ENCODE data around the gene FBN3. TPM values are rescaled to one million over a fixed set of nuclear protein-coding genes. Genes with fewer than 3 reads are reported as not detected.

Gene FBN3
- total and polyA plus RNA-seq, 3 experiments from 2014 or later, result not detected

- no peak overlapping the region for H3K27ac Mint-ChIP-seq
- no peaks in the 10 kb centered on the region for H3K4me1 Mint-ChIP-seq
- Histone ChIP-seq H3K27me3 (ENCODE audit: insufficient read depth, low read length, poor library complexity, severe bottlenecking) (no peaks in the 10 kb centered on the region), H3K27ac (ENCODE audit: low read depth, low read length) (no peak overlapping the region), H3K9me3 (ENCODE audit: low read length) (peaks cover 23% of the 10 kb centered on the region), H3K36me3 (ENCODE audit: insufficient read depth, low read length) (no peaks in the 10 kb centered on the region), H3K4me1 (ENCODE audit: insufficient read depth, low read length) (no peaks in the 10 kb centered on the region), H3K4me3 (ENCODE audit: low read length) (no peak overlapping the region)
- ChIA-PET CTCF (no interaction called here), POLR2A (no interaction called here)
- no peak for DNase-seq
- peaks cover 13 to 24% of the 10 kb centered on the region in 2 donors for H3K27me3 Mint-ChIP-seq
- H3K4me3 Mint-ChIP-seq, result no peak overlapping the region
- H3K9me3 Mint-ChIP-seq, result peaks cover 5 to 43% (median 33%) of the 10 kb centered on the region in 5 donors
- H3K36me3 Mint-ChIP-seq, result no peaks in the 10 kb centered on the region
These were observed 51.5 kb downstream of the FBN3 start for GRCh38 chr19:8097681-8098567.

- H3K4me3 ChIP-seq (ENCODE audit: low read length), result no peak overlapping the region
- Mint-ChIP-seq H3K27me3 (peaks cover 11 to 19% of the 10 kb centered on the region in 2 donors), H3K9me3 (peaks cover 5 to 40% (median 34%) of the 10 kb centered on the region in 5 donors), H3K4me1 (no peaks in the 10 kb centered on the region), H3K36me3 (no peaks in the 10 kb centered on the region), H3K27ac (no peak overlapping the region), H3K4me3 (no peak overlapping the region)
- ChIA-PET CTCF (no interaction called here), POLR2A (no interaction called here)
- no peaks in the 10 kb centered on the region for H3K36me3 ChIP-seq (ENCODE audit: insufficient read depth, low read length)
- peaks cover 23% of the 10 kb centered on the region for H3K9me3 ChIP-seq (ENCODE audit: low read length)
- no peak overlapping the region for H3K27ac ChIP-seq (ENCODE audit: low read depth, low read length)
- no peaks in the 10 kb centered on the region for H3K4me1 ChIP-seq (ENCODE audit: insufficient read depth, low read length)
- H3K27me3 ChIP-seq (ENCODE audit: insufficient read depth, low read length, poor library complexity, severe bottlenecking), result no peaks in the 10 kb centered on the region
- DNase-seq, result no peak
These were observed 52.2 kb downstream of the FBN3 start for GRCh38 chr19:8097198-8097597.

- ChIA-PET POLR2A (no interaction called here), CTCF (no interaction called here)
- Mint-ChIP-seq H3K36me3 (no peaks in the 10 kb centered on the region), H3K4me1 (no peaks in the 10 kb centered on the region), H3K27me3 (peaks cover 11 to 17% of the 10 kb centered on the region in 2 donors), H3K4me3 (no peak overlapping the region), H3K27ac (no peak overlapping the region), H3K9me3 (peaks cover 5 to 42% (median 34%) of the 10 kb centered on the region in 5 donors)
- DNase-seq, result no peak
- peak overlapping the region; percentile 19 for H3K4me3 ChIP-seq (ENCODE audit: low read length)
- H3K27ac ChIP-seq (ENCODE audit: low read depth, low read length), result no peak overlapping the region
- no peaks in the 10 kb centered on the region for H3K27me3 ChIP-seq (ENCODE audit: insufficient read depth, low read length, poor library complexity, severe bottlenecking)
- H3K36me3 ChIP-seq (ENCODE audit: insufficient read depth, low read length), result no peaks in the 10 kb centered on the region
- peaks cover 23% of the 10 kb centered on the region for H3K9me3 ChIP-seq (ENCODE audit: low read length)
- no peaks in the 10 kb centered on the region for H3K4me1 ChIP-seq (ENCODE audit: insufficient read depth, low read length)
These were observed 53.3 kb downstream of the FBN3 start for GRCh38 chr19:8096071-8096470.

DNA sequence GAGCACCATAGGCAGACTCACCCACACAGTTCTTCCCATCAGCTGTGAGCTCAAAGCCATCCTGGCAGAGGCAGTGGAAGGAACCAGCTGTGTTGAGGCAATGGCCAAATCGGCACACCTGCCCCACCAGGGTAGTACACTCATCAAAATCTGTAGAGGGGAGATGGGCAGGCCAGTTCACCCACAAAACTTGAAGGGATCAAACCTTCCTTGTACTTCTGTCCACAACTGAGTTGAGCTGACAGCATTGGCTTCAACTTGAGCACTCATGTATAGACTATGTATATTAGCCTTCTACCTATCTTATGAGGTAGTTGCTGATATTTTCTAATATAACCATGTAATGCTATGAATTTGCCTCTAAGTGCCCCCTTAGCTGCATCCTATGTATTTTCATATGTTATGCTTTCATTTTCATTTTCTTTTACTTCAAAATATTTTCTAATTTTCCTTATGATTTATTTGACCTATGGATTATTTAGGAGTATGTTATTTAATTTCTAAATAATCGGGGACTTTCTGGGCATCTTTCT is 54.0 kb downstream of the FBN3 start:
- DNase-seq, result no peak
- Histone ChIP-seq H3K9me3 (ENCODE audit: low read length) (peaks cover 23% of the 10 kb centered on the region), H3K4me3 (ENCODE audit: low read length) (no peak overlapping the region), H3K27me3 (ENCODE audit: insufficient read depth, low read length, poor library complexity, severe bottlenecking) (no peaks in the 10 kb centered on the region), H3K4me1 (ENCODE audit: insufficient read depth, low read length) (no peaks in the 10 kb centered on the region), H3K36me3 (ENCODE audit: insufficient read depth, low read length) (no peaks in the 10 kb centered on the region), H3K27ac (ENCODE audit: low read depth, low read length) (no peak overlapping the region)
- H3K4me3 Mint-ChIP-seq, result no peak overlapping the region
- H3K27ac Mint-ChIP-seq, result no peak overlapping the region
- peaks cover 11 to 17% of the 10 kb centered on the region in 2 donors for H3K27me3 Mint-ChIP-seq
- H3K4me1 Mint-ChIP-seq, result no peaks in the 10 kb centered on the region
- CTCF ChIA-PET, result no interaction called here
- H3K36me3 Mint-ChIP-seq, result no peaks in the 10 kb centered on the region
- peaks cover 5 to 42% (median 34%) of the 10 kb centered on the region in 5 donors for H3K9me3 Mint-ChIP-seq
- POLR2A ChIA-PET, result no interaction called here

GRCh38 chr19:8094336-8094735 is 55.1 kb downstream of the FBN3 start:
- Mint-ChIP-seq H3K4me3 (no peak overlapping the region), H3K9me3 (peaks cover 5 to 42% (median 34%) of the 10 kb centered on the region in 5 donors), H3K27ac (no peak overlapping the region), H3K27me3 (peaks cover 11 to 17% of the 10 kb centered on the region in 2 donors), H3K4me1 (no peaks in the 10 kb centered on the region), H3K36me3 (no peaks in the 10 kb centered on the region)
- Histone ChIP-seq H3K36me3 (ENCODE audit: insufficient read depth, low read length) (no peaks in the 10 kb centered on the region), H3K9me3 (ENCODE audit: low read length) (peaks cover 23% of the 10 kb centered on the region), H3K27me3 (ENCODE audit: insufficient read depth, low read length, poor library complexity, severe bottlenecking) (no peaks in the 10 kb centered on the region), H3K4me3 (ENCODE audit: low read length) (no peak overlapping the region), H3K27ac (ENCODE audit: low read depth, low read length) (no peak overlapping the region), H3K4me1 (ENCODE audit: insufficient read depth, low read length) (no peaks in the 10 kb centered on the region)
- DNase-seq, result no peak
- ChIA-PET CTCF (no interaction called here), POLR2A (no interaction called here)

DNA sequence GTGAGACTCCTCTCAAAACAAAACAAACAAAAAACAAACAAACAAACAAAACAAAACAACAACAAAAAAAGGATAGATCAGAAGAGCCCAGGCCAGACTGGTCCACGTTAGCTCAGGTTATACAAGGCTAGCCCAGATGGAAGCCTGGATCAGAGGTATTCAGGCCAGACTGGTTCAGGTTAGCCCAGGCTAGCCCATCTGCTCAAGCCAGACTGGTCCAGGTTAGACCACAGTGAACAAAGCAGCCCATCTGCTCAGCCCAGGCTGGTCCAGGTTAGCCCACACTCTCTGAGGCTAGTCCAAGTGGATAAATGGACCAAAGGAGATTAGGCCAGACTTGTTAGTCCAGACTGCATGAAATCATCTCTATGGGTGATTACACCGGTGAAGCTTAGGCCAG is 55.7 kb downstream of the FBN3 start:
- Mint-ChIP-seq H3K9me3 (peaks cover 5 to 42% (median 34%) of the 10 kb centered on the region in 5 donors), H3K27ac (no peak overlapping the region), H3K36me3 (no peaks in the 10 kb centered on the region), H3K4me3 (no peak overlapping the region), H3K4me1 (no peaks in the 10 kb centered on the region), H3K27me3 (peaks cover 11 to 14% of the 10 kb centered on the region in 2 donors)
- POLR2A ChIA-PET, result no interaction called here
- Histone ChIP-seq H3K9me3 (ENCODE audit: low read length) (peaks cover 23% of the 10 kb centered on the region), H3K27ac (ENCODE audit: low read depth, low read length) (no peak overlapping the region), H3K4me3 (ENCODE audit: low read length) (no peak overlapping the region), H3K4me1 (ENCODE audit: insufficient read depth, low read length) (no peaks in the 10 kb centered on the region), H3K27me3 (ENCODE audit: insufficient read depth, low read length, poor library complexity, severe bottlenecking) (no peaks in the 10 kb centered on the region), H3K36me3 (ENCODE audit: insufficient read depth, low read length) (no peaks in the 10 kb centered on the region)
- no peak for DNase-seq
- CTCF ChIA-PET, result no interaction called here

DNA sequence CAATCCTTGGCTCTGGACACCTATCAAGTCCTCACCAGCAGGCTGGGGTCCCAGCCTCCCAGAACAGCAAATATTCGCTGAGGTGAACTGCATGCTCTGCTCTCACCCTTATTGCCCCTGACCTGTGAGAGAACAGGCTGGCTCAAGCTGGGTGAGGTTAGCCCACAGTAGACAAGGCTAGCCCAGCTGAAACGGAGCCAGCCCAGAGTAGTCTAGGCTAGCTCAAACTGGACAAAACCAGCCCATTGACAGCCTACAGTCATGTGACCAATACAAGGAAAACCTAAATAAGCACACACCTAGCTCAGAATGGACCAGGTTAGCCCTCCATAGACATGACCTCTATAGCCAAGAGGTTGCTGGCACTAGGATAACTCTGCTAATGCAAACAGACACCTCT is 58.4 kb downstream of the FBN3 start:
- Mint-ChIP-seq H3K27me3 (peaks cover 1 to 3% of the 10 kb centered on the region in 2 donors), H3K36me3 (no peaks in the 10 kb centered on the region), H3K4me1 (no peaks in the 10 kb centered on the region), H3K4me3 (no peak overlapping the region), H3K27ac (no peak overlapping the region), H3K9me3 (peaks cover 5 to 28% (median 23%) of the 10 kb centered on the region in 5 donors)
- Histone ChIP-seq H3K4me3 (ENCODE audit: low read length) (no peak overlapping the region), H3K36me3 (ENCODE audit: insufficient read depth, low read length) (no peaks in the 10 kb centered on the region), H3K27me3 (ENCODE audit: insufficient read depth, low read length, poor library complexity, severe bottlenecking) (no peaks in the 10 kb centered on the region), H3K9me3 (ENCODE audit: low read length) (peaks cover 14% of the 10 kb centered on the region), H3K27ac (ENCODE audit: low read depth, low read length) (no peak overlapping the region), H3K4me1 (ENCODE audit: insufficient read depth, low read length) (no peaks in the 10 kb centered on the region)
- no peak for DNase-seq
- ChIA-PET CTCF (no interaction called here), POLR2A (no interaction called here)

- Mint-ChIP-seq H3K4me1 (peaks cover 0 to 2% (median 0%) of the 10 kb centered on the region in 3 donors), H3K4me3 (no peak overlapping the region), H3K27ac (peak overlapping the region in 1 of 8 donors; percentile 32), H3K36me3 (no peaks in the 10 kb centered on the region), H3K27me3 (peaks cover 1 to 6% of the 10 kb centered on the region in 2 donors), H3K9me3 (peaks cover 5 to 19% (median 14%) of the 10 kb centered on the region in 5 donors)
- DNase-seq, result no peak
- Histone ChIP-seq H3K4me1 (ENCODE audit: insufficient read depth, low read length) (no peaks in the 10 kb centered on the region), H3K36me3 (ENCODE audit: insufficient read depth, low read length) (no peaks in the 10 kb centered on the region), H3K27me3 (ENCODE audit: insufficient read depth, low read length, poor library complexity, severe bottlenecking) (no peaks in the 10 kb centered on the region), H3K27ac (ENCODE audit: low read depth, low read length) (no peak overlapping the region), H3K4me3 (ENCODE audit: low read length) (no peak overlapping the region), H3K9me3 (ENCODE audit: low read length) (peaks cover 4% of the 10 kb centered on the region)
- CTCF ChIA-PET, result no interaction called here
- POLR2A ChIA-PET, result no interaction called here
These were observed 59.5 kb downstream of the FBN3 start for GRCh38 chr19:8089664-8090601.
